Measurements from ENCODE around the gene PTPRN2. TPM values are rescaled to one million over a fixed set of nuclear protein-coding genes. Genes with fewer than 3 reads are reported as not detected.

Gene PTPRN2
- total and polyA plus RNA-seq, 2 donors (not counting 3 experiments of a cell fraction or from before 2014, with no cell fraction given): 0.62 to 0.88 TPM

GRCh38 chr7:157845203-157845835 is 742.3 kb downstream of the PTPRN2 start:
- intact Hi-C loops (cut with micrococcal nuclease): no loop called here
- Histone ChIP-seq H3K27me3 (ENCODE audit: control insufficient read depth in 2 of 2, insufficient read depth in 2 of 2, low read length in 2 of 2) (no peaks in the 10 kb centered on the region), H3K27ac (ENCODE audit: insufficient read depth, low read depth, low read length) (no peak overlapping the region), H3K79me2 (ENCODE audit: control insufficient read depth, insufficient read depth, low read length) (no peaks in the 10 kb centered on the region), H3K9me3 (replicated peaks; ENCODE audit: control insufficient read depth, insufficient read depth, low read length) (peaks cover 10% of the 10 kb centered on the region), H4K20me1 (replicated peaks; ENCODE audit: control insufficient read depth, extremely low read depth, insufficient read depth, low read length) (no peaks in the 10 kb centered on the region), H3K4me2 (ENCODE audit: insufficient read depth, low read length) (no peak overlapping the region), H3K36me3 (ENCODE audit: control insufficient read depth in 2 of 2, extremely low read depth in 1 of 2, insufficient read depth in 2 of 2, low read length in 2 of 2) (no peaks in the 10 kb centered on the region), H2AFZ (ENCODE audit: low read depth, low read length) (no peak overlapping the region), H3K9me1 (replicated peaks; ENCODE audit: control insufficient read depth, extremely low read depth, insufficient read depth, low read length) (no peaks in the 10 kb centered on the region), H3K9ac (replicated peaks; ENCODE audit: extremely low read depth, insufficient read depth, low read length) (no peak overlapping the region), H3K4me1 (ENCODE audit: control insufficient read depth, extremely low read depth, insufficient read depth, low read length) (no peaks in the 10 kb centered on the region), H3K4me3 (replicated peaks in 1 of 3; ENCODE audit: insufficient read depth in 1 of 3, low read depth in 1 of 3, low read length in 3 of 3) (no peak overlapping the region)
- POLR2A ChIA-PET: no interaction called here
- CTCF ChIA-PET: no interaction called here
- dilution Hi-C loops (cut with MboI; ENCODE audit: extremely low pct_ligation_motif_present, low sequenced_read_pairs): no loop called here
- no TSS peak for BruUV-seq (replicated peaks)
- TF ChIP-seq CTCF (IDR thresholded peaks at IDR 0.05; ENCODE audit: extremely low read depth in 1 of 2, insufficient read depth in 1 of 2, low read depth in 1 of 2, low read length in 2 of 2) (no peak), EZH2 (IDR thresholded peaks at IDR 0.05; ENCODE audit: borderline replicate concordance, low read depth, low read length, severe bottlenecking) (no peak), POLR2AphosphoS5 (IDR thresholded peaks at IDR 0.05; ENCODE audit: insufficient read depth, low read depth, low read length) (no peak), MAX (IDR thresholded peaks at IDR 0.05; ENCODE audit: insufficient read depth, insufficient read length) (no peak), GATA2 (IDR thresholded peaks at IDR 0.05; ENCODE audit: insufficient read depth, insufficient read length, low read depth, low read length) (no peak)
- no peak for DNase-seq (ENCODE audit: low read depth, low spot score)
- FAIRE-seq: no peak

All from endothelial cell of umbilical vein (primary cell).